Endodermal cell (in vitro differentiated cells): ENCODE measurements around the gene GNPDA2. TPM values are rescaled to one million over a fixed set of nuclear protein-coding genes. Genes with fewer than 3 reads are reported as not detected.

Experiments used
- DNase-seq: peaks from one replicate; pipeline ENCODE4 v3.0.0-alpha.2; 2017
- H3K27ac ChIP-seq: 2 replicates; pipeline ENCODE4 v1.5.1; 2013; ENCODE audit warnings: mild to moderate bottlenecking, low read depth, low read length, moderate library complexity
- H3K27me3 ChIP-seq: 2 replicates; pipeline ENCODE4 v1.6.1; 2013; ENCODE audit warnings: mild to moderate bottlenecking, low read length, moderate library complexity; ENCODE audit not compliant: insufficient read depth, control insufficient read depth, poor library complexity, severe bottlenecking
- H3K36me3 ChIP-seq: 2 replicates; pipeline ENCODE4 v1.7.0; 2013; ENCODE audit warnings: mild to moderate bottlenecking, low read length, moderate library complexity; ENCODE audit not compliant: control insufficient read depth, insufficient read depth
- H3K4me1 ChIP-seq: one replicate; pipeline ENCODE4 v1.7.0; 2013; ENCODE audit warnings: low read length; ENCODE audit not compliant: control insufficient read depth, insufficient read depth
- H3K4me3 ChIP-seq: 2 replicates; pipeline ENCODE4 v1.5.1; 2013; ENCODE audit warnings: mild to moderate bottlenecking, low read length, moderate library complexity
- H3K9ac ChIP-seq: 2 replicates; pipeline ENCODE4 v1.6.1; 2013; ENCODE audit warnings: mild to moderate bottlenecking, low read length, moderate library complexity; ENCODE audit not compliant: poor library complexity, severe bottlenecking; ENCODE audit errors: extremely low read depth
- H3K9me3 ChIP-seq: 2 replicates; pipeline ENCODE4 v1.6.1; 2013; ENCODE audit warnings: mild to moderate bottlenecking, low read length, moderate library complexity; ENCODE audit not compliant: control insufficient read depth
- H3K27ac Mint-ChIP-seq: 2 replicates; pipeline ENCODE4 v1.8.0; 2020; ENCODE audit warnings: mixed read lengths
- H3K27me3 Mint-ChIP-seq: 2 replicates; pipeline ENCODE4 v1.8.0; 2021; ENCODE audit warnings: mild to moderate bottlenecking, mixed read lengths; ENCODE audit not compliant: insufficient read depth
- H3K36me3 Mint-ChIP-seq: 2 replicates; pipeline ENCODE4 v1.8.0; 2020; ENCODE audit warnings: low read depth, mixed read lengths
- H3K4me1 Mint-ChIP-seq: 2 replicates; pipeline ENCODE4 v1.8.0; 2020; ENCODE audit warnings: mixed read lengths
- H3K4me3 Mint-ChIP-seq: 2 replicates; pipeline ENCODE4 v1.8.0; 2020; ENCODE audit warnings: mild to moderate bottlenecking, moderate library complexity, mixed read lengths
- H3K9me3 Mint-ChIP-seq: 2 replicates; pipeline ENCODE4 v1.8.0; 2020; ENCODE audit warnings: mild to moderate bottlenecking, mixed read lengths
- CTCF ChIP-seq: fragments of 200-600 bp; sonication (generic); conservative IDR thresholded peaks from 2 replicates; pipeline ENCODE4 v1.5.0; 2021; ENCODE audit warnings: antibody characterized with exemption, mild to moderate bottlenecking
- WGBS, 2 experiments: methylation state at CpG; one replicate each; pipeline versions ENCODE4 v1.1.5 to v1.1.7; 2013; ENCODE audit warnings: missing lambda C conversion rate in 2 of 2, mixed read lengths in 1 of 2; ENCODE audit not compliant: insufficient coverage in 1 of 2, insufficient read length in 1 of 2; 5-methylcytosine and 5-hydroxymethylcytosine counted together
- total RNA-seq, 2 donors: library from RNA; stranded (reverse); fragmentation: NEBNext Ultra II Directional in 1 of 2; extraction: Animal tissue kit (Norgen Biotek cat#: 25700) in 1 of 2; gene quantifications; 2 replicates in 1 of 2; 3 replicates in 1 of 2; pipeline ENCODE4 v1.2.1, GENCODE V29; 2021

The GNPDA2 gene
- total RNA-seq, 2 donors from 2014 or later, result 7.2 to 10.2 TPM

- H3K36me3 Mint-ChIP-seq, result peaks cover 44% of the 10 kb centered on the region
- no peaks in the 10 kb centered on the region for H3K27me3 ChIP-seq
- peaks cover 59% of the 10 kb centered on the region for H3K36me3 ChIP-seq
- DNase-seq, result no peak
- H3K27ac Mint-ChIP-seq, result no peak overlapping the region
- H3K4me1 Mint-ChIP-seq, result peaks cover 23% of the 10 kb centered on the region
- no peak for TF ChIP-seq CTCF
- no peak overlapping the region for H3K27ac ChIP-seq
- H3K4me3 Mint-ChIP-seq, result peak overlapping the region; percentile 13
- no peaks in the 10 kb centered on the region for H3K9me3 ChIP-seq
- WGBS, 2 experiments, result 88 to 96% methylated on average over 1 of the region's 1 CpG
- H3K27me3 Mint-ChIP-seq, result no peaks in the 10 kb centered on the region
- no peaks in the 10 kb centered on the region for H3K9me3 Mint-ChIP-seq
- H3K9ac ChIP-seq, result no peak overlapping the region
- H3K4me1 ChIP-seq, result peaks cover 6% of the 10 kb centered on the region
- H3K4me3 ChIP-seq, result peak overlapping the region; percentile 54
These were observed 41.7 kb downstream of the GNPDA2 start for GRCh38 chr4:44684648-44685047.

GRCh38 chr4:44679060-44679459 is 47.3 kb downstream of the GNPDA2 start:
- Mint-ChIP-seq H3K27me3 (peaks cover 6% of the 10 kb centered on the region), H3K9me3 (no peaks in the 10 kb centered on the region), H3K4me1 (peaks cover 19% of the 10 kb centered on the region), H3K4me3 (peak overlapping the region; percentile 86), H3K27ac (peak overlapping the region; percentile 98), H3K36me3 (peaks cover 4% of the 10 kb centered on the region)
- Histone ChIP-seq H3K9ac (peak overlapping the region; percentile 88), H3K27ac (no peak overlapping the region), H3K27me3 (peaks cover 9% of the 10 kb centered on the region), H3K9me3 (no peaks in the 10 kb centered on the region), H3K36me3 (peaks cover 15% of the 10 kb centered on the region), H3K4me1 (peaks cover 4% of the 10 kb centered on the region), H3K4me3 (peak overlapping the region; percentile 93)
- WGBS, 2 experiments, result 5% methylated on average over 3 of the region's 3 CpGs; no CpG with 5 or more reads in 1 of the 2 experiments
- peak; percentile 6 for TF ChIP-seq CTCF
- no peak for DNase-seq

GRCh38 chr4:44678094-44679041 is 48.0 kb downstream of the GNPDA2 start, which contains the start of gene GUF1:
Gene GUF1, plus strand, starts transcription at chr4:44678420. Its CDS starts 203 bp downstream, at chr4:44678623.
- 0 to 2% methylated on average over 27 to 57 of the region's 57 CpGs for WGBS, 2 experiments
- peak within 1 kb of the TSS; percentile 71 for H3K27ac ChIP-seq
- H3K36me3 Mint-ChIP-seq, result peaks cover 2% of the 10 kb centered on the region

More at GRCh38 chr4:44678094-44679041, 48.0 kb downstream of the GNPDA2 start, which contains the start of gene GUF1:
- peak; percentile 95 for DNase-seq
- Histone ChIP-seq H3K27me3 (peaks cover 9% of the 10 kb centered on the region), H3K9me3 (no peaks in the 10 kb centered on the region), H3K4me1 (peaks cover 1% of the 10 kb centered on the region), H3K4me3 (peak within 1 kb of the TSS; percentile 93), H3K36me3 (peaks cover 9% of the 10 kb centered on the region), H3K9ac (peak within 1 kb of the TSS; percentile 88)
- peak; percentile 26 for TF ChIP-seq CTCF
- Mint-ChIP-seq H3K9me3 (no peaks in the 10 kb centered on the region), H3K27me3 (peaks cover 7% of the 10 kb centered on the region), H3K4me1 (peaks cover 16% of the 10 kb centered on the region), H3K27ac (peak within 1 kb of the TSS; percentile 98), H3K4me3 (peak within 1 kb of the TSS; percentile 86)
